M059J (cell line): ENCODE results near the gene FBN1. TPM values are rescaled to one million over a fixed set of nuclear protein-coding genes. Genes with fewer than 3 reads are reported as not detected.

Experiments used
- DNase-seq: peaks from one replicate; pipeline ENCODE4 v3.0.0-alpha.2; 2012; ENCODE audit warnings: low read depth
- total RNA-seq: library from RNA; depleted of rRNA; stranded (reverse); fragments of >200 nt; shearing (Covaris generic); gene quantifications from 2 replicates; pipeline ENCODE4 v1.2.3, GENCODE V29; 2014

FBN1 gene
- total RNA-seq, 1 experiment from 2014 or later, result 123 TPM

- no peak for DNase-seq
Observed at GRCh38 chr15:48426941-48427340, 218.6 kb downstream of the FBN1 start.

DNA sequence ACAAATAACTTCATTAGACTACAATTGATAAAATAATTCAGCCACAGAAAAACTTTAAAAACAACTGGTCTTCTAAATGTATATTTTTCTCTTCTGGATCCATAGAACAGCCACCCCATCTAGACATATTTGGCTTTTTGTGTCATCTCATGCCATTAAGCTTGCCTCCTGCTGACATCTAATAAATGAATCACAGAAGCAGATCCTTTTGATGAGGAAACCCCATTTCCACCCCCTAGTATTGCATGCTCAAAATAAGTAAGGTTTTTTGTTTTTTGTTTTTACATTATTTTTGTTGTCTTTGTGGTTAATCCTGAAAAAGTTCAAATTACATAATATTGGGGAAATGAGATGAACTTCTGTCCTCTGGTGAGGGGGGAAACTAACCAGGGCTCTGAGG is 219.5 kb downstream of the FBN1 start:
- DNase-seq, result no peak

- no peak for DNase-seq
Observed at GRCh38 chr15:48425051-48425450, 220.5 kb downstream of the FBN1 start.

DNA sequence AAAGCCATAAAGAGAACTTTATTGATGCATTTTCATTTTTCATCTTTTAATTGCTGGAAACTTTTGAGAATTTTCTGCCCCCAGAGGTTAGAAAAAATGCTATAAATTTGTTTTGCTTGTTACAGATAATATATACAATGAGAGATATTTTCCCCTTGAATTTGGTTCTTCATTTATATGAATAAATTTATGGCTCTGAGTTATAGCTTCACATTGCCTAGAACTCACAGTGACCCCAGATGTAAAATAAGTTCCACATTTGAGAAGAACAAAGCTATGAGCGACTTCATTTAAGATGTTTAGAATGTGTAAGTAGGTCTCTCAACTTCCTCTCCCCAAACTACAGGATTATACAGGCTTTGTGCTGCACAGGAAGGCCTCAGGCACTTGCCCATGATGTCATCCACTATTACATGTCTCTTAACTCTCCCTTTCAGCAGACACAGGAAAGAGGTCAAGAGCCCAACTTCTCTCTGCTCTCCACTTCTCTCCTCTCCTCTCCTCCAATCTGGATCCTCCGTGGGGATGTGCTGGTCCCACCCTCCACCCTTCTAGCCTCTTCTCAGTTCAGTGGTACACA is 221.5 kb downstream of the FBN1 start:
- peak; percentile 72 for DNase-seq

GRCh38 chr15:48423342-48423741 is 222.2 kb downstream of the FBN1 start:
- DNase-seq, result no peak

DNA sequence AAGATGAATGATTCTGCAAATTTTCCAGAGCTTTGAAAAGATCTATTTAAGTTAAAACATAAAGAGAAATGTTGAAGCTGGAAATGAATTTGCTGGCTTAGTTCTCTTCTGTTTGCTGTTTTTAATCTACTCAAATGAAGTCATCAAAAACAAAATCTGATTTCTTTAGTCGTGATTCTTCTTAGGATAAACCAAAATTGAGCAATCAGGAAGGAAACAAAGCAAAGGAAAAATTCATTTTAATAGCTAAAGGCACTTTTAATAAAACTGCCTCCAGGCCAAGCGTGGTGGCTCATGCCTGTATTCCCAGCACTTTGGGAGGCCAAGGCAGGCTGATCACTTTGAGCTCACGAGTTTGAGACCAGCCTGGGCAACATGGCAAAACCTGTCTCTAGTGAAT is 223.1 kb downstream of the FBN1 start:
- no peak for DNase-seq

- DNase-seq, result no peak
Observed at GRCh38 chr15:48421362-48421761, 224.1 kb downstream of the FBN1 start.

DNA sequence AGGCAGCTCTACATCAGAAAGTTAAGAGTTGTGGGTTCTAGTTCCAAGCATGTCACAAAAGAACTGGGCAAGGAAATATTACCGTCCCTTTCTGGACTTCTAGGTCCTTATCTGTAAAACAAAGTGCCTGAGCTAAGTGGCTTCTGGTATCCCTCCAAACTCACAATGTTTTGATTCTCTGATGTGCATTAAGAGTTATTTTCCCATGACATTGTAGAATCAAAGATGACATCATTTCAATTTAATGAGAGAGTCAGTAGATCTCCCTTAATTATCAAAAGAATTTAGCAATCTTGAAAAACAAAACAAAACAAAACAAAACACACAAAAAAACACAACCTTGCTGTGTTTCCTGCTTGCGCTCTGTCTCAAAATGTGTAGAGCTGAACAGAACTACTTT is 225.6 kb downstream of the FBN1 start:
- DNase-seq, result no peak

DNA sequence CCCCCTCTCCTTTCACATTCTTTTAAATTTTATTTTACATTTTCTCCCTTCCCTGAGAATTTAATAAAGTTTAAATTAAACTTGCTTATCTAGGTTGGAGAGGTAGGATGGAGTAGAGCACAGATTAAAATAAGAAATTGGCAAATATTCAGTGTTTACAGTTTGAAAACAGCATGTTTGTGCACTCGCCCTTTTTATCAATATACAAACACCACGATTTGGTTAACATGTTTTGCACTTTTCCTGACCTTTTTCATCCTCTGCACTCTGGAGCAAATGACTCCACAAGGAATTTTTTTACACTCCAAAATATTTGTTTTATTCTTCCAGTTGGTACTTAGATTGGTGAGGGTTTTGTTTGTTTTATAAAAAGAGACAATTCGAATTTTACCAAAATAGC is 227.2 kb downstream of the FBN1 start:
- DNase-seq, result no peak

DNA sequence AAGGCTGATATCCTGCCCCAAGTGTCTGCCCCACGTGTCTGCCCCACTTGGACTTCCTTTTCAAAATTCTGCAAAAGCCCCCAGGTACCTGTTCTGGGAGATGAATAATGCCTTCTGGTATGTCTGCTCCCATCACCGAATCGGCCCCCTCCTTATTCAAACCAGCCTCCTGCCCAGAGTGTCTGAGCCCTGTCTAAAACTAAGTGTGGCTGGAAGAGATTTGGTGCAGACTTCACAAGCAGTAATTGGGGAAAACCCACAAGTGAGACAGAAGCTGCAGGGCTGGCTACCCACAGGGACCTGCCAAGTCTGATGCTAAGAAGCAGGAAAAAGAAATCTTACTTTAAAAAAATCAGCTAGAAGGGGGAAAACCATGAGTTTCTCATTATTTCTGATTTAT is 229.2 kb downstream of the FBN1 start:
- no peak for DNase-seq

DNA sequence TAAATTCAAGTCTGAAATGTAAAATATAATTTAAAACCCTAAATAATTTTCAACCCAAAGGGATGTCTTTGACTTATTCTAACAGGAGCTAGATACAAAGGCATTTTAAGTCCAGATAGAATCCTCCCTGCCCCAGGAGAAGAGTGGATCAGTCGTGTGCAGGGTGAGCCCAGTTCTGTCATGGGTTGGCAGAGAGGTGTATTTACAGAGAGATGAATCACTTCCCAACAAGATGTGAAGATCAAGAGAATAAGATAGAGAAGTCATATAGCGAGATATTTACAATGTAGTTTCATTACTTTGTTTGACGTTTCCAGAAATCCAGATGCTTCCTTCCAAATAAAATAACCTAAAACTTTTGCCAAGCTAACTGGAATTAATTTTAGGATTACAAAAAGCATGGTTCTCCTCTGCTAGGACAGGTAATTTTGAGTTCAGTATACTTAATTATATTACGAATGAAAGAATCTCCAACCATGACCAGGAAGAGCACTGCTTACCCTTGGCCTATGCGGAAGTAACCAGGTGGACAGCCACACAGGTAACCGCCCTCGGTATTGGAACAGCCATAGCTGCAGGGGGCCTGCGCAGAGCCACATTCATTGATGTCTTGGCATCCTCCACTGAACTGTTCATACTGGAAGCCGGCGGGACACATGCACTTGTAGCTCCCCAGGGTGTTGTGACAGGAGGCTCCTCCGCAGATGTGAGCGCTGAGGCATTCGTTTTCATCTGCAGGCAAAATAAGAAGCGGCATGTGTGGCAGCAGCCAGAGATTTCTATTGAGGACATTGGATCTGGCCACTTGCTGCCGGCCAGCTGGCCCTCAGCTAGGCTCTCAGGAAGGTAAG is 230.2 kb downstream of the FBN1 start:
- DNase-seq, result no peak

GRCh38 chr15:48414015-48414414 is 231.5 kb downstream of the FBN1 start:
- no peak for DNase-seq

GRCh38 chr15:48413304-48413703 is 232.2 kb downstream of the FBN1 start:
- DNase-seq, result no peak

DNA sequence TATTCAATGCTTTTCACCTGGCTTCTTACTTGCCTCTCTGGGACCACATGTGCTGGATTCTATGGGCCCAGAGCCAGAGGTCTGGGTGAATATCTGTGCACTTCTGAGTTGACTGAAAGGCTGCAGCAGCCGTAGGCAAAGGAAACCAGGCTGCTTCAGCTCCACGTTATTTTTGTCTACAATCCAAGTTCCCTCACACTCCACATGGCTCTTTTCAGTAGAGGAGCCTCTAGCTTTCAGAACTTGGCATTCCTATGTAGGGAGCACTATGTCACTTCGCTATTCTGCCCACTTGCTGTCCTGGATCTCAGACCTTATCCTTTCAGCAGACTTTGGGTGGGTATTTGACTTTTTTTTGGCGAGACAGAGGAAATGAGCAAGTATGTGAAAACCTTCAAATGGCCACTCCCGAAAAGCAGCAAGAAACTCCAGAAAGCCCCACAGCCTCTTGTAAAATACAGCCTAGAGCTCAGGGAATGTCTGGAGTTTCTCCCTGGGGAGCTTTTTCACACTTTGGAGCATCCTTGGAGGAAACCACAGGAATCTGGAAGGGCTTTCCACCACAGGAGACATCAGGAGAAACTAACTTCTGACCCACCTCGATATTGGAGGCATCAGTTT is 233.4 kb downstream of the FBN1 start:
- DNase-seq, result peak; percentile 37

GRCh38 chr15:48409623-48410022 is 235.9 kb downstream of the FBN1 start:
- no peak for DNase-seq

DNA sequence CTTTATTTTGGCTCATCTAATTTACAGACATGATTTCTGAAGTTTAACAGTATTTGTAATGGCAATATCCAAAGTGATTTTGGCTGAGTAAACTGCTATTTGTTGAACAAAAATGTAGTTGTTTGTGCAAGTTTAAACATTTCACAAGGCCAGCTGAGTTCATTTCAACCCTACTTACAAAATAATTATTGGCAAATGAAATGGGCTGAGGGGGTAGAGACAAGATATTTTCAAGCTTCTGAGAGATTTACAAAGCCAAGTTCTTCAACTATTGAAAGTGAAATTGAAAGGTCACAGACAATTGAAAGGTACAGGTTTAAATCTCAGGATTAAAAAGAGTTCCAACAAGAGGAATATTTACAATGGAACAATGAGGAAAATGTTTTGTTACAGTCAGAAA is 237.2 kb downstream of the FBN1 start:
- no peak for DNase-seq

GRCh38 chr15:48407646-48408045 is 237.9 kb downstream of the FBN1 start:
- no peak for DNase-seq

- DNase-seq, result no peak
Observed at GRCh38 chr15:48406911-48407310, 238.6 kb downstream of the FBN1 start.

- no peak for DNase-seq
Observed at GRCh38 chr15:48406266-48406891, 239.1 kb downstream of the FBN1 start.

DNA sequence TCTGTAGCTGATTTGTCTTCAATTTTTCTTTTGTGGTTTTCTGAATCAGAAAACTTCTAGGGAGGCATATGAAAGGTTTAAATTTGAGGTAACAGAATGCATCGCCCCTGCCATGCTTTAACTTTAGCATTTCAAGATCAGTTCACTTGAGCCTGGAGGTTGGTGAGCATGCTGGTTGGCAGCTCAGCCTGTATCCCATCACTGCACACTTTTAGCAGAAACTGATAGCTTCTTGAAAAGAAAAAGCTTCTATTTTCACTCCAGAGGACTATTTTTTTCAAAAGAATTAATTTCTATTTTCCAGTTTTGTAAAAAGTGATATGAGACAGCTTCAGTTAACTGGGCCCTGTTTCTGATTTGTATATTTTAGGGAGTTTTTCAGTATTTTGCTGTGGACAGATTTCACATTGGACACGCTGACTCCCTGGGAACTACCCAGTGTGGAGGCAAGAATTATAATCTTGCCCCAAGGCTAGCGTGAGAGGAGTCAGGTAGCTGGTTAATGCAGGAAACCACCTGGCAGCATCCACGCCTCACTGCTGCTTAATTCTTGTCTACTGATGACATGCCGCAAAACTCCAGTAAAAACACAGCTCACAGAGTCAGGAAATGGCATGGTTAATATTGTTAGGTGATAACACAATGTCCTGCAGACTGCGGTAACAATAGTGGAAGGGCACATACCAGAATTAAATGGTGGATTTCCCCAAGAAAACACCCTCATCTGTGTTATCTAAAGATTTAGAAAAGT is 242.9 kb downstream of the FBN1 start:
- no peak for DNase-seq

- no peak for DNase-seq
Observed at GRCh38 chr15:48400086-48400485, 245.4 kb downstream of the FBN1 start.

- no peak for DNase-seq
Observed at GRCh38 chr15:48397841-48398240, 247.7 kb downstream of the FBN1 start.
